Measurements from ENCODE around the gene TNNT2.

DNA sequence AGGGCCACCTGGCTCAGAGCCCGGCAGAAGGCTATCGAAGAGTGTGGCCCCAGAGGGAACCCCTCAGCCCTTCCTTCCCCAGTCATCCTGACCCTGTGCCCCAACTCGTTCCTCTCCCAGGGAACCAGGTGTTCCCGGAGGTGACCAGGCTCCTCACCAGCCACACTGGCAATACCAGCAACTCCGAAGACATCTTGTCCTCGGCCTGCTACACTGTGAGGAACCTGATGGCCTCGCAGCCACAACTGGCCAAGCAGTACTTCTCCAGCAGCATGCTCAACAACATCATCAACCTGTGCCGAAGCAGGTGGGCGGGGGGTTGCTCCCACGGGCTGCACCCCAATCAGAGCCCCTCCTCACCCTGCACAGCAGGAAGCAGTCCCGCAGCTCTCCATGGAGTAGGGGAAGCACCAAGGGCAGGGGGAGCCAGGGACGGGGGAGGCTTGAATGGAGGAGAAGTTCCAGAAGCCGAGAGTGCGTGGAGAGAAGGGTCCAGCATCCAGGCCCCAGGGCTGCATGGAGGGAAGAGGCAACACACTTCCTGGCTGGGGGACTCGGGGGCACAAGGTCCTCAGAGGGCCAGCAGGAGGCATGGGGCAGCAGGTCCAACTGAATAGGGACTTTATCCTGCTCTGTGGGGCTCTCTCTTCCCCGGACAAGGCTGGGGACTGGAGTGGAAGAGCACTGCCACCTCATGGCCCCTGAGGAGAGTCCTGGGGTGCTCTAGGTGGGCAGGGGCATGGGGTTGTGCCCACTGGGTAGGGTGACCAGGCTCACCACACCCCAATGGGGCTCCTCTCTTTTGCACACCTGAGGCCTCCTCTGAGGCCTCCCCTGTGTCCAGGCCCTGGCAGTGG, 52.4 kb downstream of the TNNT2 start:
- TF ChIP-seq POLR2AphosphoS5 (IDR thresholded peaks at IDR 0.05; ENCODE audit: low read depth, low read length) (no peak), REST (IDR thresholded peaks at IDR 0.05; ENCODE audit: insufficient read depth in 1 of 2, low read depth in 2 of 2, low read length in 1 of 2) (no peak), CTCF (IDR thresholded peaks at IDR 0.05) (no peak), SIN3A (IDR thresholded peaks at IDR 0.05; ENCODE audit: borderline replicate concordance, insufficient read depth, low read depth, low read length) (no peak), TCF7L2 (IDR thresholded peaks at IDR 0.05; ENCODE audit: low read depth, low read length) (no peak)

Measured in Panc1 (cell line).